GM15510 (cell line): ENCODE results near the gene OR2T29.
"Not testable (repeated sequence)": the region's sequence is repeated elsewhere in the genome, so short reads cannot be mapped to it uniquely, and the experiment has no call there.

Experiments used
- POLR2A ChIP-seq: IDR thresholded peaks from 3 replicates; pipeline ENCODE4 v1.6.1; 2011; ENCODE audit warnings: borderline replicate concordance; ENCODE audit not compliant: insufficient read length; ENCODE audit errors: extremely low read depth

The OR2T29 gene

GRCh38 chr1:248562672-248563071 is at the start of gene OR2T29:
TSS of gene OR2T29 (minus strand) at chr1:248562772. CDS start at chr1:248559491, 3,281 bp downstream.
- TF ChIP-seq POLR2A = not testable (repeated sequence)

GRCh38 chr1:248611883-248612414 is 49.4 kb upstream of the OR2T29 start:
- no peak for TF ChIP-seq POLR2A

GRCh38 chr1:248610301-248610700 is 47.7 kb upstream of the OR2T29 start:
- TF ChIP-seq POLR2A = no peak

- TF ChIP-seq POLR2A = no peak
Observed at GRCh38 chr1:248599396-248599795, 36.8 kb upstream of the OR2T29 start.

GRCh38 chr1:248597589-248597988 is 35.0 kb upstream of the OR2T29 start, which contains the start of gene OR2T10:
TSS of gene OR2T10 (minus strand) at chr1:248597700. CDS start at chr1:248593768, 3,932 bp downstream.
- TF ChIP-seq POLR2A = no peak

- no peak for TF ChIP-seq POLR2A
Observed at GRCh38 chr1:248596615-248597014, 34.0 kb upstream of the OR2T29 start.

GRCh38 chr1:248593226-248593625 is 30.7 kb upstream of the OR2T29 start:
- no peak for TF ChIP-seq POLR2A

GRCh38 chr1:248592655-248593054 is 30.1 kb upstream of the OR2T29 start:
- TF ChIP-seq POLR2A = no peak

GRCh38 chr1:248590055-248590454 is 27.5 kb upstream of the OR2T29 start:
- no peak for TF ChIP-seq POLR2A

GRCh38 chr1:248589334-248589733 is 26.8 kb upstream of the OR2T29 start:
- TF ChIP-seq POLR2A = no peak

- no peak for TF ChIP-seq POLR2A
Observed at GRCh38 chr1:248585266-248585665, 22.7 kb upstream of the OR2T29 start.

- TF ChIP-seq POLR2A = no peak
Observed at GRCh38 chr1:248576260-248576980, 13.8 kb upstream of the OR2T29 start.

GRCh38 chr1:248574657-248575056 is 12.1 kb upstream of the OR2T29 start, which contains the start of gene OR2T34:
TSS of gene OR2T34 (minus strand) at chr1:248574757. CDS start at chr1:248574757, 0 bp downstream.
- TF ChIP-seq POLR2A = not testable (repeated sequence)

GRCh38 chr1:248521856-248522255 is 40.7 kb downstream of the OR2T29 start:
- no peak for TF ChIP-seq POLR2A

- not testable (repeated sequence) for TF ChIP-seq POLR2A
Observed at GRCh38 chr1:248507773-248508172, 54.8 kb downstream of the OR2T29 start, which contains the start of gene OR2G6. TSS of gene OR2G6 (plus strand) at chr1:248508073. CDS start at chr1:248521647, 13,574 bp downstream.
